Pancreas (tissue), 10 donors: Measurements from ENCODE around the gene OR5AN1. TPM values are rescaled to one million over a fixed set of nuclear protein-coding genes. Genes with fewer than 3 reads are reported as not detected.

Experiments
- ATAC-seq, 4 donors: fragments of 200-7000 bp; cut with Tn5 transposase; one replicate each; pipeline versions ENCODE4 v1.8.0 to v1.9.1; 2020; ENCODE audit warnings: mild to moderate bottlenecking in 4 of 4, moderate library complexity in 4 of 4
- DNase-seq, 6 donors: peaks; one replicate each; pipeline ENCODE4 v3.0.0-alpha.2; 2020
- FAIRE-seq: peaks from 2 replicates; lab custom pipeline; 2012; peaks lifted over from hg19 to GRCh38; lab: Jason Lieb, UNC
- H3K27ac ChIP-seq, 4 donors: fragments of 200-600 bp; sonication (generic); 1 replicate in 3 of 4; 2 replicates in 1 of 4; pipeline versions ENCODE4 v1.5.0 to v1.8.0; 2020
- H3K27me3 ChIP-seq, 4 donors: fragments of 200-600 bp; one replicate each; pipeline ENCODE4 v1.8.0; 2021
- H3K36me3 ChIP-seq, 3 donors: fragments of 200-600 bp; sonication (generic) in 1 of 3; one replicate each; pipeline versions ENCODE4 v1.5.0 to v1.8.0; 2020 to 2021
- H3K4me1 ChIP-seq, 3 donors: fragments of 200-600 bp; one replicate each; pipeline ENCODE4 v1.8.0; 2021
- H3K4me3 ChIP-seq, 4 donors: fragments of 200-600 bp; sonication (generic) in 2 of 4; one replicate each; pipeline versions ENCODE4 v1.5.0 to v1.8.0; 2020 to 2021
- H3K9me3 ChIP-seq, 4 donors: fragments of 200-600 bp; one replicate each; pipeline ENCODE4 v1.8.0; 2021
- CTCF ChIP-seq, 4 donors: fragments of 200-600 bp; sonication (generic) in 3 of 4; IDR thresholded peaks; one replicate each; pipeline versions ENCODE4 v1.5.0 to v1.8.0; 2021; ENCODE audit warnings: antibody characterized with exemption in 4 of 4
- WGBS, 2 donors: extraction: QIAGEN DNeasy Blood & Tissue Kit; methylation state at CpG; one replicate each; pipeline ENCODE4 v1.1.7; 2013; 5-methylcytosine and 5-hydroxymethylcytosine counted together
- intact Hi-C, 3 donors: fragments of 100-400 bp; cut with DNase I; formaldehyde crosslinking; loops; one replicate each; pipeline versions ENCODE4 v1.11.1 to v1.14.2; 2022
- polyA plus RNA-seq, 2 donors: library from polyadenylated mRNA; stranded (reverse); fragments of 200-250 nt; gene quantifications; one replicate each; pipeline ENCODE4 v1.2.3, GENCODE V29; 2013
- total RNA-seq, 6 donors: library from RNA; stranded (reverse); fragmentation: NEBNext Ultra II Directional in 4 of 6; extraction: Animal tissue kit (Norgen Biotek cat#: 25700) in 4 of 6; gene quantifications; one replicate each; pipeline versions ENCODE4 v1.2.1 to v1.2.4, GENCODE V29; 2021 to 2023
- donor health status: healthy with polysubstance abuse.
- donor health status: DM: no; HTN: no; CAD: no; lungs with moderate emphysema.
- donor health status: DM: no; HTN: no; CAD: no.
- donor health status: control.
- donor health status: control.
- donor health status: Bipolar disorder and iron deficiency.
- donor health status: DM: yes; HTN: yes; CAD: no.
- donor health status: DM: no; HTN: no; CAD: no.
- donor health status: DM: no; HTN: no; CAD: no.
- donor health status: DM: yes; HTN: yes; CAD: no.

Gene OR5AN1
- total and polyA plus RNA-seq, 8 donors, result not detected

GRCh38 chr11:59413646-59414045 is 55.0 kb downstream of the OR5AN1 start:
- intact Hi-C loops, result no loop called here
- H3K36me3 ChIP-seq, result no peaks in the 10 kb centered on the region
- ATAC-seq, result no peak
- no peaks in the 10 kb centered on the region for H3K4me1 ChIP-seq
- 61 to 83% methylated on average over 2 of the region's 2 CpGs for WGBS, 2 donors
- TF ChIP-seq CTCF (IDR thresholded peaks at IDR 0.05), result no peak
- DNase-seq, result no peak
- no peak for FAIRE-seq
- H3K4me3 ChIP-seq, result no peak overlapping the region
- H3K9me3 ChIP-seq, result no peaks in the 10 kb centered on the region
- no peak overlapping the region for H3K27ac ChIP-seq
- H3K27me3 ChIP-seq, result no peaks in the 10 kb centered on the region

DNA sequence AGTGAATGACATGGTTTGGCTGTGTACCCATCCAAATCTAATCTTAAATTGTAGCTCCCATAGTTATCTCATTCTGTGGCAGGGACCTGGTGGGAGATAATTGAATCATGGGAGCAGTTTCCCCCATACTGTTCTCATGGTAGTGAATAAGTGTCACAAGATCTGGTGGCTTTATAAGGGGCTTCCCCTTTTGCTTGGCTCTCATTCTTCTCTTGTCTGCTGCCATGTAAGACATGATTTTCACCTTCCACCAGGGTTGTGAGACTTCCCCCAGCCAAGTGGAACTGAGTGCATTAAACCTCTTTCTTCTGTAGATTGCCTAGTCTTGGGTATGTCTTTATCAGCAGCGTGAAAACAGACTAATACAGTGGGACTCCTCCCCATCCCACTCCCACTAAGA is 56.4 kb downstream of the OR5AN1 start:
- TF ChIP-seq CTCF (IDR thresholded peaks at IDR 0.05), result no peak
- intact Hi-C loops, result no loop called here
- Histone ChIP-seq H3K4me1 (no peaks in the 10 kb centered on the region), H3K9me3 (no peaks in the 10 kb centered on the region), H3K4me3 (no peak overlapping the region), H3K36me3 (no peaks in the 10 kb centered on the region), H3K27ac (no peak overlapping the region), H3K27me3 (no peaks in the 10 kb centered on the region)
- ATAC-seq (no peak), FAIRE-seq (no peak), DNase-seq (no peak)
- WGBS, 2 donors, result 81 to 97% methylated on average over 1 of the region's 1 CpG

DNA sequence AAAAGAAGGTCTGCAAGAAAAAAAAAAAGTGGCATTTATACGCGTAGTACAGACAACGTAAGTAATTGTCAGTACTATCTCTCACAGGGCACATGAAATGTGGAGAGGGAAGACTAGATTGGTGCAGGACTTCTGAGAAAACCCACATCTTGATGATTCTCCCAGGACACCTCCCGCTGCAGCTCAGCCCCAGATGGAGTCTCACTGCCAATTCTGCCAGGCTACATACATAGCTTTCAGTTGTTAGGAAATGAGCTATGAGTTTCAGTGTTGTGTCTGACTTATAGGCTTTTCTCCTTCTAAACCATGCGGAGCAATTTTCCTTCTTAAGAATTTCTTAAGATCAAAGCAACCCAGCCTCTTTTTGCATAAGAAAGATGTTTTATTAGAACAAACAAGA is 57.9 kb downstream of the OR5AN1 start:
- DNase-seq, result no peak
- Histone ChIP-seq H3K4me1 (no peaks in the 10 kb centered on the region), H3K9me3 (no peaks in the 10 kb centered on the region), H3K4me3 (no peak overlapping the region), H3K27ac (no peak overlapping the region), H3K27me3 (no peaks in the 10 kb centered on the region), H3K36me3 (no peaks in the 10 kb centered on the region)
- no peak for ATAC-seq
- 84 to 88% methylated on average over 5 of the region's 5 CpGs for WGBS, 2 donors
- no peak for FAIRE-seq
- no peak for TF ChIP-seq CTCF (IDR thresholded peaks at IDR 0.05)
- intact Hi-C loops, result no loop called here

DNA sequence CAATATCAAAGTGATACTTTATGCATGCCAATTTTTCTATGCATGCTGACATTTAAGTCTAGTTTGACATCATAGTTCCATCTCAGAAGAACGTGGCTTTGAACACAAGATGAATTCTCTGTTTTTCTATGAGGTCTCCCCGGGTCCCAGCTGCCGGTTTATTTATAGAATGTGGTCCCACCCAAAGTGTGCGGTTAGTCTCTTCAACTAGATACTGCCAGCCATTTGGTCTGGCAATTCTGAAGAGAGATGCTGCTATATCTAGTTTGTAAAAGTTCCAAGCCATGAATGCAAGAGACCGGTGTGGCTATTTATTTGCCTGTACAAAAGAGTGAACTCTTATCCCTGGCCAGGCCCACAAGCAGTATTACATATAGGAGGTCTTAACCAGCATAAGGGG is 58.3 kb downstream of the OR5AN1 start:
- Histone ChIP-seq H3K4me1 (no peaks in the 10 kb centered on the region), H3K36me3 (no peaks in the 10 kb centered on the region), H3K27me3 (no peaks in the 10 kb centered on the region), H3K27ac (no peak overlapping the region), H3K4me3 (no peak overlapping the region), H3K9me3 (no peaks in the 10 kb centered on the region)
- no peak for TF ChIP-seq CTCF (IDR thresholded peaks at IDR 0.05)
- 73 to 79% methylated on average over 5 of the region's 5 CpGs for WGBS, 2 donors
- intact Hi-C loops, result no loop called here
- DNase-seq (no peak), ATAC-seq (no peak), FAIRE-seq (no peak)

DNA sequence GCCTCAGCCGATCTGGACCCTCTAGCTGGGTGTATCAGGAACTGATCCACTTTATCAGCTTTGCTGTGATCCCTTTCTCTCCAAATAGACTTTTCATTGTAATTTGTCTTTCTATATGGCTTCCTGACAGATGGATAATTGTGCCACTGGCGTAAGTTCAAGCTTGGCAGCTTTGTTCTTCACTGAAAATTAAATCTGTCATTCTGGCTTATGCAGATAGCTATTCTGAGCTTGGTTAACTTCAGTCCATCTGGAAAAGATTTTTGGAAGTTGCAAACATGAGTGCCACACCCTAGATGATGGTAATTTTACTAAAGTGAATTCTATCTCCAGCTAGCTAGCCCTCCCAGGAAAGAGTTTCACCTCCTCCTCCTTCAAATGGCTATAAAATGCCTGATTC is 59.5 kb downstream of the OR5AN1 start:
- FAIRE-seq, result no peak
- WGBS, 2 donors, result 71 to 72% methylated on average over 2 of the region's 2 CpGs
- intact Hi-C loops, result no loop called here

More for the DNA sequence above, 59.5 kb downstream of the OR5AN1 start:
- H3K27ac ChIP-seq, result no peak overlapping the region
- no peaks in the 10 kb centered on the region for H3K9me3 ChIP-seq
- H3K4me3 ChIP-seq, result no peak overlapping the region
- no peak for ATAC-seq
- no peaks in the 10 kb centered on the region for H3K36me3 ChIP-seq
- no peaks in the 10 kb centered on the region for H3K4me1 ChIP-seq
- no peak for DNase-seq
- H3K27me3 ChIP-seq, result no peaks in the 10 kb centered on the region
- no peak for TF ChIP-seq CTCF (IDR thresholded peaks at IDR 0.05)

Other genes starting within 250 kb of the OR5AN1 start
- 10 to 100 TPM in 2 of 6 donors, 1 to 10 TPM in 4; 3.9 to 25.1 (median 8.1) TPM for gene FAM111A, start 216.0 kb upstream of the OR5AN1 start, total RNA-seq
- gene FAM111A, start 216.0 kb upstream of the OR5AN1 start, polyA plus RNA-seq, result 10 to 100 TPM; 19.7 to 25.1 TPM
- gene DTX4, start 186.8 kb upstream of the OR5AN1 start, total RNA-seq, result 10 to 100 TPM in 2 of 6 donors, 1 to 10 TPM in 4; 5.9 to 16.3 (median 8.3) TPM
- 10 to 100 TPM in 1 of 2 donors, 1 to 10 TPM in 1; 9.0 to 12.3 TPM for gene DTX4, start 186.8 kb upstream of the OR5AN1 start, polyA plus RNA-seq
- 1 to 10 TPM in 5 of 6 donors, under 1 TPM in 1; 0.51 to 7.1 (median 3.4) TPM for gene MPEG1, start 146.0 kb upstream of the OR5AN1 start, total RNA-seq
- gene MPEG1, start 146.0 kb upstream of the OR5AN1 start, polyA plus RNA-seq, result under 1 TPM; 0.68 to 0.92 TPM
- gene OR5A2, start 67.5 kb downstream of the OR5AN1 start, total RNA-seq, result not detected
- under 1 TPM in 1 of 2 donors, not detected in 1; under 0.01 TPM for gene OR5A2, start 67.5 kb downstream of the OR5AN1 start, polyA plus RNA-seq
- gene OR5A1, start 77.6 kb downstream of the OR5AN1 start, total RNA-seq, result not detected
- gene OR5A1, start 77.6 kb downstream of the OR5AN1 start, polyA plus RNA-seq, result not detected
- gene OR4D6, start 98.1 kb downstream of the OR5AN1 start, total RNA-seq, result not detected
- gene OR4D6, start 98.1 kb downstream of the OR5AN1 start, polyA plus RNA-seq, result not detected
- gene OR4D10, start 114.4 kb downstream of the OR5AN1 start, total RNA-seq, result not detected
- not detected for gene OR4D10, start 114.4 kb downstream of the OR5AN1 start, polyA plus RNA-seq
- not detected for gene OR4D11, start 144.7 kb downstream of the OR5AN1 start, total RNA-seq
- not detected for gene OR4D11, start 144.7 kb downstream of the OR5AN1 start, polyA plus RNA-seq
- not detected for gene OR4D9, start 152.6 kb downstream of the OR5AN1 start, total RNA-seq
- gene OR4D9, start 152.6 kb downstream of the OR5AN1 start, polyA plus RNA-seq, result not detected